SK-N-SH treated with all-trans-retinoic acid at 6 μM for 48 hours (cell line): Measurements from ENCODE around the gene ABCA3.

Experiments used
- RARB ChIP-seq: fragments of 250-450 bp; sonication (Bioruptor Pico); IDR thresholded peaks from 2 replicates; pipeline ENCODE4 v1.8.0; 2021; ENCODE audit warnings: mild to moderate bottlenecking, moderate library complexity
- SNAI2 ChIP-seq: fragments of 250-450 bp; sonication (Bioruptor Pico); IDR thresholded peaks from 2 replicates; pipeline ENCODE4 v1.5.0; 2020; ENCODE audit warnings: mild to moderate bottlenecking, moderate library complexity
- TF ChIP-seq, protein P1 (sequence below): fragments of 250-450 bp; sonication (Bioruptor Pico); IDR thresholded peaks from 2 replicates; pipeline ENCODE4 v1.5.1; 2020; ENCODE audit warnings: low read depth, mild to moderate bottlenecking, moderate library complexity
- TF ChIP-seq, protein P2 (sequence below): fragments of 250-450 bp; sonication (Bioruptor Pico); IDR thresholded peaks from 2 replicates; pipeline ENCODE4 v1.8.0; 2020; ENCODE audit warnings: mild to moderate bottlenecking, moderate library complexity, borderline replicate concordance

DNA sequence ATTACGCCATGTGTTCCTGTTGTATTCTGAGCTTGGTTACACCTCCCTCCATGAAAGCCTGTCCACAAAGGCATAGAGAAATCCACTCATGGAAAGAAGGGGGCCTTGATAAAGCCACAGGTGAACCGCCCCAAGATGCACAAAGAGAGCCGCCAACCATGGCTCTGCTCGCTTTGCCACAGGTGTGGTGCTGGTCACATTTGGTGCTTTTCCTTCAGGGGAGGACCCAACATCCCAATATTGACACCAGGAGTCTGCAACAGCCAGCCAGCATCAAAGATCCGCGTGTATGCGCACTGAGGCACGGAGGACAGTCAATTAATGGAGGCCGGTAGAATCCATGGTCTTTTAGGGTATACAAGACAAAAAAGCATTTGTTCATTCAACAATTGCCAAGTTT lies 7.3 kb downstream of the ABCA3 start:
- TF ChIP-seq, protein P1, sequence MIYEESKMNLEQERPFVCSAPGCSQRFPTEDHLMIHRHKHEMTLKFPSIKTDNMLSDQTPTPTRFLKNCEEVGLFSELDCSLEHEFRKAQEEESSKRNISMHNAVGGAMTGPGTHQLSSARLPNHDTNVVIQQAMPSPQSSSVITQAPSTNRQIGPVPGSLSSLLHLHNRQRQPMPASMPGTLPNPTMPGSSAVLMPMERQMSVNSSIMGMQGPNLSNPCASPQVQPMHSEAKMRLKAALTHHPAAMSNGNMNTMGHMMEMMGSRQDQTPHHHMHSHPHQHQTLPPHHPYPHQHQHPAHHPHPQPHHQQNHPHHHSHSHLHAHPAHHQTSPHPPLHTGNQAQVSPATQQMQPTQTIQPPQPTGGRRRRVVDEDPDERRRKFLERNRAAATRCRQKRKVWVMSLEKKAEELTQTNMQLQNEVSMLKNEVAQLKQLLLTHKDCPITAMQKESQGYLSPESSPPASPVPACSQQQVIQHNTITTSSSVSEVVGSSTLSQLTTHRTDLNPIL, result no peak
- TF ChIP-seq SNAI2 (no peak), RARB (CRISPR knock-in tag) (no peak)
- TF ChIP-seq, protein P2, sequence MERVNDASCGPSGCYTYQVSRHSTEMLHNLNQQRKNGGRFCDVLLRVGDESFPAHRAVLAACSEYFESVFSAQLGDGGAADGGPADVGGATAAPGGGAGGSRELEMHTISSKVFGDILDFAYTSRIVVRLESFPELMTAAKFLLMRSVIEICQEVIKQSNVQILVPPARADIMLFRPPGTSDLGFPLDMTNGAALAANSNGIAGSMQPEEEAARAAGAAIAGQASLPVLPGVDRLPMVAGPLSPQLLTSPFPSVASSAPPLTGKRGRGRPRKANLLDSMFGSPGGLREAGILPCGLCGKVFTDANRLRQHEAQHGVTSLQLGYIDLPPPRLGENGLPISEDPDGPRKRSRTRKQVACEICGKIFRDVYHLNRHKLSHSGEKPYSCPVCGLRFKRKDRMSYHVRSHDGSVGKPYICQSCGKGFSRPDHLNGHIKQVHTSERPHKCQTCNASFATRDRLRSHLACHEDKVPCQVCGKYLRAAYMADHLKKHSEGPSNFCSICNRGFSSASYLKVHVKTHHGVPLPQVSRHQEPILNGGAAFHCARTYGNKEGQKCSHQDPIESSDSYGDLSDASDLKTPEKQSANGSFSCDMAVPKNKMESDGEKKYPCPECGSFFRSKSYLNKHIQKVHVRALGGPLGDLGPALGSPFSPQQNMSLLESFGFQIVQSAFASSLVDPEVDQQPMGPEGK (CRISPR knock-in tag), result no peak
